ENCODE measurements around the gene STX10.

The STX10 gene

DNA sequence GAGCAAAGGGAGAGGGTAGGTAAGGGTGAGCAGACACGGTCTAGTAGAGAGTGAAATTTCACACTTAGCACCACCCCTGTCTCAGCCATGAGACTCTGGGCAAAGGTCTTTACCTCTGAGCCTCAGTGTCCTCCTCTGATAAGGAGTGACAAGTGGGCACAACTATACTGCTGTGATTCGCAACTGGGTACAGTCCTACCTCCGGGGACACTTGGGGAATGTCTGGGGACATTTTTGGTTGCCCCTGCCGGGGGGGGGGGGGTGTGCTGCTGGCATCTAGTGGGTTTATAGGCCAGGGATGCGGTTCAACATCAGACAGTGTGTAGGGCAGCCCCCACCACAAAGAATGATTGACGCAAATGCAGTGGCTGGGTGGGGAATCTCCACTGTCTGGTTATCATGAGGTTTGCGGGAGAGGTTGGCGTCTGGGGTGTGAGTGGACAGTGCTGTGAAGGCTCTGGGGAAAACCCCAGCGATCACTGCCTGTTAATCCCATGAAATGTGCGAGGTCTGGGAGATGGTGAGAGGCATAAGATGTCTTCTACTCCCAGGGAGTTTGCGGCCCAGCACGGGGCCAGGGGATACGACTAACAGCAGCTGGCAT, 27.8 kb downstream of the STX10 start:
- TF ChIP-seq, protein P1, sequence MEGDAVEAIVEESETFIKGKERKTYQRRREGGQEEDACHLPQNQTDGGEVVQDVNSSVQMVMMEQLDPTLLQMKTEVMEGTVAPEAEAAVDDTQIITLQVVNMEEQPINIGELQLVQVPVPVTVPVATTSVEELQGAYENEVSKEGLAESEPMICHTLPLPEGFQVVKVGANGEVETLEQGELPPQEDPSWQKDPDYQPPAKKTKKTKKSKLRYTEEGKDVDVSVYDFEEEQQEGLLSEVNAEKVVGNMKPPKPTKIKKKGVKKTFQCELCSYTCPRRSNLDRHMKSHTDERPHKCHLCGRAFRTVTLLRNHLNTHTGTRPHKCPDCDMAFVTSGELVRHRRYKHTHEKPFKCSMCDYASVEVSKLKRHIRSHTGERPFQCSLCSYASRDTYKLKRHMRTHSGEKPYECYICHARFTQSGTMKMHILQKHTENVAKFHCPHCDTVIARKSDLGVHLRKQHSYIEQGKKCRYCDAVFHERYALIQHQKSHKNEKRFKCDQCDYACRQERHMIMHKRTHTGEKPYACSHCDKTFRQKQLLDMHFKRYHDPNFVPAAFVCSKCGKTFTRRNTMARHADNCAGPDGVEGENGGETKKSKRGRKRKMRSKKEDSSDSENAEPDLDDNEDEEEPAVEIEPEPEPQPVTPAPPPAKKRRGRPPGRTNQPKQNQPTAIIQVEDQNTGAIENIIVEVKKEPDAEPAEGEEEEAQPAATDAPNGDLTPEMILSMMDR (IDR thresholded peaks at IDR 0.05; ENCODE audit: low read depth, low read length, missing control alignments), result no peak
- in situ Hi-C loops (cut with HindIII; ENCODE audit: low pct_ligation_motif_present, low sequenced_read_pairs), result no loop called here
- peak; percentile 23 for DNase-seq
- H3K27me3 ChIP-seq (replicated peaks), result no peaks in the 10 kb centered on the region
- H3K36me3 ChIP-seq (replicated peaks), result peaks cover 20% of the 10 kb centered on the region
- H3K4me3 ChIP-seq (ENCODE audit: low read depth, low read length), result no peak overlapping the region
- peak overlapping the region; percentile 90 for H3K27ac ChIP-seq

DNA sequence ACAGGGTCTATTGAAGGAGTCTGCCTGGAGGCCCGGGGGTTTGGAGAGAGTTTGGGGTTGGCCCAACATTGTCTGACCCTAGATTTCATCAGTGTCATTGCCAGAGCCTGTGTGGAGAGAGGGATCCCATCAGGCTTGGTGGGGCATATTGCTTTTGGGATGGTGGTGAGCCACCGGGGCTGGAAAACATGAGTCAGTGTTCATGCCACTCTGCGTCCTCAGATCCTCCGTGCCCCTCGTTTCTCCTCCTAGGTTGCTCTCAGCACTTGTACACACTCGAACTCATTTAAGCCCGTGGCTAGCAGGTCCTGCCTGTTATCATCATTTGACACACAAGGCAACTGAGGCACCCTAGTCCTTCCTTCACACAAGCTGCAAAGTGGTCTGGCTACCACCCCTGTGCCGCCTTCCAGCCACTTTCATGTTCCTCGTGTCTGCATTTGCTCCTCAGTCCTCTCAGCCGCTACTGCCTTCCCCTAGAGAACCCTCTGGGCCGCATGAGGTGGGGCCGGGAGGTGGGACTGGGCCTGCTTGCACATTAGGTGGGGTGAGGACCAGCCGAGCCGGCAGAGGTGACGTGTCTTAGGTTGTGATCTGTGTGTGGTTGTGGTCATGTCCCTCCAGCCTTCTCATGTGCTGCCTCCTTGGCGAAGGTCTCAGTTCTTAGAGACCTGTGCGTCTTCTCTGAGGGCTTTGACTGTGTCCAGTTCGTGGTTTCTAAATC, 28.5 kb downstream of the STX10 start:
- no peaks in the 10 kb centered on the region for H3K27me3 ChIP-seq (replicated peaks)
- in situ Hi-C loops (cut with HindIII; ENCODE audit: low pct_ligation_motif_present, low sequenced_read_pairs), result no loop called here
- peak overlapping the region; percentile 90 for H3K27ac ChIP-seq
- peaks cover 19% of the 10 kb centered on the region for H3K36me3 ChIP-seq (replicated peaks)
- H3K4me3 ChIP-seq (ENCODE audit: low read depth, low read length), result no peak overlapping the region
- TF ChIP-seq, protein P1 (IDR thresholded peaks at IDR 0.05; ENCODE audit: low read depth, low read length, missing control alignments), result no peak
- DNase-seq, result no peak

DNA sequence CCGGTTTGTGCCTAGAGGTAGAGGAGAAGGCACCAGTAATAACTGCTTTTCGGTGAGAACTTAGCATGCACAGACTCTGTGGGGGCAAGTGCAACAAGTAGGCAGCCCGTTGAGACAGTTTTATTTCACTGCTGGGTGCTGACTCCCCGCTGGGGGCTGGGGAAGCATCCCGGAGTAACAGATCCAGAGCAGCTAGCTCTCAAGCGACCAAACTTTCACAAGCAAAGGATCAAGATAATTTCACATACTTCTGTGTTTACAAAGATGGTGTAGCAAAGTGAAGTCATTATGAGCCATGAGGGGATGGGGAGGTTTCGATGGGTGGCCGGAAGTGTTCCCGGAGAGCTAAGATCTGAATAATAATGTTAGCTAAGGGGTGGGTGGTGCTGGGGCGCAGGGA, 29.4 kb downstream of the STX10 start:
- Histone ChIP-seq H3K27ac (peak overlapping the region; percentile 90), H3K4me3 (ENCODE audit: low read depth, low read length) (peak overlapping the region; percentile 27), H3K27me3 (replicated peaks) (no peaks in the 10 kb centered on the region), H3K36me3 (replicated peaks) (peaks cover 12% of the 10 kb centered on the region)
- TF ChIP-seq, protein P1 (IDR thresholded peaks at IDR 0.05; ENCODE audit: low read depth, low read length, missing control alignments), result no peak
- DNase-seq, result peak; percentile 84
- in situ Hi-C loops (cut with HindIII; ENCODE audit: low pct_ligation_motif_present, low sequenced_read_pairs), result no loop called here

DNA sequence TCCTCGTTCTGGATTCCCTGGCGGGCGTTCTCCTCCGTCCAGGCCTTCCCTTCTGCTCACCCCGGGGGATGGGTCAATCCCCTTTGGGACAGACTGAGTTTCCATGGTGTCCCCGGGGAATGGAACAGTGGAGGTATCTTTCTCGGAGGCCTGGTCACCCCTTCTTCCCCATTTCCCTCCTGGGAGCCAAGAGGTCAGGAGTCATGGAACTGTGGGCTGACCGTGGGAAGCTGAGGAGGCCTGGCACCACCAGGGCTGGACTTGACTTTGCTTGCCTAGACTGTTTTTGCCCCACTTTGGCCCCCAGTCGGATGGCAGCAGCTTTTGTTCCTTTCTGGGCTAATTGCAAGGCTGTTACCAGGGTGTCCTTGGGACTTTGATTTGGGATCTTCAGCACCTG, 30.1 kb downstream of the STX10 start:
- H3K27me3 ChIP-seq (replicated peaks), result no peaks in the 10 kb centered on the region
- in situ Hi-C loops (cut with HindIII; ENCODE audit: low pct_ligation_motif_present, low sequenced_read_pairs), result no loop called here
- peaks cover 11% of the 10 kb centered on the region for H3K36me3 ChIP-seq (replicated peaks)
- no peak for DNase-seq
- peak overlapping the region; percentile 90 for H3K27ac ChIP-seq
- peak overlapping the region; percentile 90 for H3K4me3 ChIP-seq (ENCODE audit: low read depth, low read length)
- TF ChIP-seq, protein P1 (IDR thresholded peaks at IDR 0.05; ENCODE audit: low read depth, low read length, missing control alignments), result no peak

DNA sequence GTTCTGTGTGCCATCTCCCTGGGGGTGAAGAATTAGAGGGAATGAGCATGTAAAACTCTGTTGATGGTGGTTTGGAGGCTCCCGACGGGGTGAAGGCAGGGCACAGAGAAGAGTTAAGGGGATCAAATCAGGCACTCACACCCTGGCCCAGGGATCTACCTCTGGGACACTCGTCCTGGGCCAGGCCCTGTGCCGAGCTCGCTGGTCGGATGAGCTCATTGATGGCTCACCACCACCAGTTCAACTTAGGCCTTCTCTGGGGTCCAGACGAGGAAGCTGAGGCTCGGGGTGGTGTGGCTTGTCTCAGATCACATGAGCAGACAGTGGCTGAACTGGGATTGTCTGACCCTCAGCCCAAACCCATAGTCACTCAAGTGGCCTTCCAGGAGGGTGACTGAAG, 30.5 kb downstream of the STX10 start:
- TF ChIP-seq, protein P1 (IDR thresholded peaks at IDR 0.05; ENCODE audit: low read depth, low read length, missing control alignments), result no peak
- Histone ChIP-seq H3K27ac (peak overlapping the region; percentile 90), H3K27me3 (replicated peaks) (no peaks in the 10 kb centered on the region), H3K36me3 (replicated peaks) (peaks cover 7% of the 10 kb centered on the region), H3K4me3 (ENCODE audit: low read depth, low read length) (peak overlapping the region; percentile 90)
- DNase-seq, result no peak
- in situ Hi-C loops (cut with HindIII; ENCODE audit: low pct_ligation_motif_present, low sequenced_read_pairs), result no loop called here
